ENCODE results near the gene SUMO3. TPM values are rescaled to one million over a fixed set of nuclear protein-coding genes. Genes with fewer than 3 reads are reported as not detected.

SUMO3 gene
- total and polyA plus RNA-seq, 2 donors (not counting 3 experiments of a cell fraction or from before 2014, with no cell fraction given) = 102 to 123 TPM

DNA sequence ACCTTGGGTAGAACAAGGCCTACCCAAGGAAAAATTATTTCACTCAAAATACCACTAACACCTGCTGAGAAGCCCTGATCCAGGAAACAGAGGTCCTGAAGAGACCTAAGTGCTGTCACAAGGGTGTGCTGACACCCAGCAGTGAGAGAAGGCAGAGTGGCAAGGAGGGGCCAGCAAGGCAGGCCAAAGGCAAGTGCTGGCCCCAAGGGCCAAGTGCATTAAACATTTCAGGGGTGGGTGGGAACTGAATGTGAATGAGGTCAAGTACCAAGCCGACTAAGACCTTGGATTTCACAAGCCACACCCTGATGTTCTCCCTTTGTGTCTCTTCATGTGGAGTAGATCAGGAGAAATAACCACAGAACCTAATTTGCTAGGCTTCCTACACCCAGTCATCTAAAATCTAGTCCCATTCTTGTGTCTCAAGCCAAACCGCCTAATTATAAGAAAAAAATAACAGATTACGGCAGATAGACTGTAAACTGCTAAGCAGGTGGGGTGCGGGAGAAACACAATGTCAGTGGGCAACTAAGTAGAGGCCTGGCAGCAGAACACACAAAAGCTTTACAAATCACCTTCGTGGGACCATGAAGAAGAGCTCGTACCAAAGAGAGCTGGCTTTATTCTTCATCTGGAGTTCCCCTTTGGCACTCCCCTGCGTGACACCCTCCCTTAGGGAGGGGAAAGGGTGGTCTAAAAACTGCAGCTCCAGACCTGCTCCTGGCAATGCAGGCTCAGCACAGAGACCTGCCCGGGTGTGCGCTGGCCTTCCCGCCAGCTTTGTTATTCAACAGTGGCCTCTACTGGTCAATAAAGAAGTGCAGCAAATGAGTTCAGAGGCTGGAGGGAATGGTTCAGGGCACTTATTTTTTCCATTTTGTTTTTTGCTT lies 24.9 kb downstream of the SUMO3 start:
- Histone ChIP-seq H3K9me3 (replicated peaks; ENCODE audit: control insufficient read depth, insufficient read depth, low read length) (no peaks in the 10 kb centered on the region), H3K27me3 (ENCODE audit: control insufficient read depth in 2 of 2, insufficient read depth in 2 of 2, low read length in 2 of 2) (no peaks in the 10 kb centered on the region), H3K27ac (ENCODE audit: insufficient read depth, low read depth, low read length) (no peak overlapping the region), H3K9me1 (replicated peaks; ENCODE audit: control insufficient read depth, extremely low read depth, insufficient read depth, low read length) (no peaks in the 10 kb centered on the region), H3K4me1 (ENCODE audit: control insufficient read depth, extremely low read depth, insufficient read depth, low read length) (no peaks in the 10 kb centered on the region), H2AFZ (ENCODE audit: low read depth, low read length) (no peak overlapping the region), H3K4me2 (ENCODE audit: insufficient read depth, low read length) (no peak overlapping the region), H3K79me2 (ENCODE audit: control insufficient read depth, insufficient read depth, low read length) (peaks cover 83% of the 10 kb centered on the region), H4K20me1 (replicated peaks; ENCODE audit: control insufficient read depth, extremely low read depth, insufficient read depth, low read length) (peaks cover 4% of the 10 kb centered on the region), H3K36me3 (ENCODE audit: control insufficient read depth in 2 of 2, extremely low read depth in 1 of 2, insufficient read depth in 2 of 2, low read length in 2 of 2) (peaks cover 2 to 5% of the 10 kb centered on the region in 2 experiments), H3K9ac (replicated peaks; ENCODE audit: extremely low read depth, insufficient read depth, low read length) (no peak overlapping the region), H3K4me3 (replicated peaks in 1 of 3; ENCODE audit: insufficient read depth in 1 of 3, low read depth in 1 of 3, low read length in 3 of 3) (no peak overlapping the region)
- DNase-seq (ENCODE audit: low read depth, low spot score) (peak; percentile 63), FAIRE-seq (peak; percentile 72)
- peak; percentile 16 for TF ChIP-seq POLR2AphosphoS5 (IDR thresholded peaks at IDR 0.05; ENCODE audit: insufficient read depth, low read depth, low read length)
- TF ChIP-seq EZH2 (IDR thresholded peaks at IDR 0.05; ENCODE audit: borderline replicate concordance, low read depth, low read length, severe bottlenecking) = no peak
- no peak for TF ChIP-seq FOS (IDR thresholded peaks at IDR 0.05; ENCODE audit: borderline replicate concordance, insufficient read depth, low read length)
- TF ChIP-seq, protein P1, sequence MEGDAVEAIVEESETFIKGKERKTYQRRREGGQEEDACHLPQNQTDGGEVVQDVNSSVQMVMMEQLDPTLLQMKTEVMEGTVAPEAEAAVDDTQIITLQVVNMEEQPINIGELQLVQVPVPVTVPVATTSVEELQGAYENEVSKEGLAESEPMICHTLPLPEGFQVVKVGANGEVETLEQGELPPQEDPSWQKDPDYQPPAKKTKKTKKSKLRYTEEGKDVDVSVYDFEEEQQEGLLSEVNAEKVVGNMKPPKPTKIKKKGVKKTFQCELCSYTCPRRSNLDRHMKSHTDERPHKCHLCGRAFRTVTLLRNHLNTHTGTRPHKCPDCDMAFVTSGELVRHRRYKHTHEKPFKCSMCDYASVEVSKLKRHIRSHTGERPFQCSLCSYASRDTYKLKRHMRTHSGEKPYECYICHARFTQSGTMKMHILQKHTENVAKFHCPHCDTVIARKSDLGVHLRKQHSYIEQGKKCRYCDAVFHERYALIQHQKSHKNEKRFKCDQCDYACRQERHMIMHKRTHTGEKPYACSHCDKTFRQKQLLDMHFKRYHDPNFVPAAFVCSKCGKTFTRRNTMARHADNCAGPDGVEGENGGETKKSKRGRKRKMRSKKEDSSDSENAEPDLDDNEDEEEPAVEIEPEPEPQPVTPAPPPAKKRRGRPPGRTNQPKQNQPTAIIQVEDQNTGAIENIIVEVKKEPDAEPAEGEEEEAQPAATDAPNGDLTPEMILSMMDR (IDR thresholded peaks at IDR 0.05; ENCODE audit: extremely low read depth in 1 of 2, insufficient read depth in 1 of 2, low read depth in 1 of 2, low read length in 2 of 2) = peak; percentile 70 to 71
- no peak for TF ChIP-seq GATA2 (IDR thresholded peaks at IDR 0.05; ENCODE audit: insufficient read depth, insufficient read length, low read depth, low read length)
- ChIA-PET CTCF (interaction anchor here (0.6 to 2.1 kb wide), 80 partner anchors 9 to 495 kb away, joined by 3 to 125 read pairs (median 4); partner anchors contain the start of genes KRTAP10-12, KRTAP10-6, KRTAP12-3 and LRRC3), POLR2A (no interaction called here)
- intact Hi-C loops (cut with micrococcal nuclease) = loop anchor here (1.0 kb wide), 1 partner anchor 38 kb away; no protein-coding TSS in a partner anchor
- dilution Hi-C loops (cut with MboI; ENCODE audit: extremely low pct_ligation_motif_present, low sequenced_read_pairs) = no loop called here
- no TSS peak for BruUV-seq (replicated peaks)

Measured in endothelial cell of umbilical vein (primary cell).